CD4-positive, alpha-beta T cell treated with Interleukin-4 for 4 hours (primary cell): Measurements from ENCODE around the gene ZNF600.
"Not testable (repeated sequence)": the region's sequence is repeated elsewhere in the genome, so short reads cannot be mapped to it uniquely, and the experiment has no call there.

Experiments used
- DNase-seq: peaks from one replicate; pipeline ENCODE4 v3.0.0-alpha.2; 2020

Gene ZNF600

GRCh38 chr19:52786464-52787354 lies at the start of gene ZNF600:
Gene ZNF600 (minus strand): TSS chr19:52786791. CDS start chr19:52778888, 7,903 bp downstream.
- peak; percentile 71 for DNase-seq

- not testable (repeated sequence) for DNase-seq
These were observed 47.7 kb upstream of the ZNF600 start for GRCh38 chr19:52834289-52834688.

GRCh38 chr19:52833541-52833940 lies 47.0 kb upstream of the ZNF600 start:
- DNase-seq, result peak; percentile 49

DNA sequence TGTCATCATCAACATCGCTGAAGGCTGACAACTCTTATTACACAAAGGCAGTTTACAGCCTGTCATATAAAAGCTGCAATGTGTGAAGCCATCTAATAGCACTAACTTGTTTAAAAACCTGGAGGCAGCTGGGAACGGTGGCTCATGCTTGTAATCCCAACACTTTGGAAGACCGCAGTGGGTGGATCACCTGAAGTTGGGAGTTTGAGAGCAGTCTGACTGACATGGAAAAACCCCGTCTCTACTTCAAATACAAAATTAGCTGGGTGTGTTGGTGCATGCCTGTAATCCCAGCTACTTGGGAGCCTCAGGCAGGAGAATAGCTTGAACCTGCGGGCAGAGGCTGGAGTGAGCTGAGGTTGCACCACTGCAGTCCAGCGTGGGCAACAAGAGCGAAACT lies 43.3 kb upstream of the ZNF600 start:
- not testable (repeated sequence) for DNase-seq

- DNase-seq, result no peak
These were observed 39.2 kb upstream of the ZNF600 start for GRCh38 chr19:52825765-52826164.

DNA sequence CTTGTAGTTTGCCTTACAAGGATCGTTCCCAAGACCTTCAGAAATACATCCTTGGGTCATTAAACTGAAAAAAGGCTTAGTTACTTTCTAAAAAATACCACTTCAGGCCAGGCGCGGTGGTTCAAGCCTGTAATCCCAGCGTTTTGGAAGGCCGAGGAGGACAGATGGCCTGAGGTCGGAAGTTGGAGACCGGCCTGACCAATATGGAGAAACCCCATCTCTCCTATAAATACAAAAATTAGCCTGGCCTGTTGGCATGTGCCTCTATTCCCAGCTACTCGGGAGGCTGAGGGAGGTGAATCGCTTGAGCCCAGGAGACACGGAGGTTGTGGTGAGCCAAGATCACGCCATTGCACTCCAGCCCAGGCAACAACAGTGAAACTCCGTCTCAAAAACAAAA lies 37.1 kb upstream of the ZNF600 start:
- no peak for DNase-seq

DNA sequence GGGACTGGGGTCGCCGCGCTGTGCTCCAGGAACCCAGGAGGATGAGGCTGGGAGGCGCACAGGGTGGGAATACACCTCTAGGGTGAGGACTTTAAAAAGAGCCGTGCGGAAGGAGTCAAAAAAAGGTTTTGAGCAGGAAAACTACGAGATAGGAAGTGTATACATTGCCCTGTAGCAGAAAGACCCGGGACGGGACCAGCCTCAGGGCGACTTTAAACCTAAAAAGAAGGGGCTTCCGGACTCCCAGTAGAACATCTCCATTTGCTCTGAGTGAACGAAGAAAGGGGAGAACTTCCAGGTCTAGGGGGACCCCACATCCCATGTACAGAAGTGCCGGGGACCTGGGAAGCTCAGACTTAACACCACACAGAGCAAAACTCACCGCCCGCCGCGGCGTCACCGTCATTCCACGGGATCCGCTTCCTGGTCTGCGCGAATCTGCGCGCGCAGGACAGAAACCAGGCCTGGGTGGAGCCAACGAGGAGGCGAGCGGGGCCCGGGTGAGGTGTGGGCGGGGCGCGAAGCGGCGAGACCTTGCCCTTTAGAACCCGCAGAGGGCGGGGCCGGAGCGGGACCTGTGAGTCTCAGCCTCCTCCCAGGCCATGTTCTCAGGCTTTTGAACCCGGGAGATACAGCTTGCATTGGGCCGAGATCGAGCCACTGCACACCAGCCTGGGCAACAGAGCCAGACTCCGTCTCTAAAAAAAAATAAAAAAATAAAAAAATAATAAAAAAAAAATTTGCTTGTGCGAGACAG lies 34.8 kb upstream of the ZNF600 start, which contains the start of gene ZNF28:
Gene ZNF28 (minus strand): TSS at position 430 of the 757 bp plus-strand sequence. CDS start 3,675 bp downstream, outside the sequence.
- peak; percentile 73 for DNase-seq

DNA sequence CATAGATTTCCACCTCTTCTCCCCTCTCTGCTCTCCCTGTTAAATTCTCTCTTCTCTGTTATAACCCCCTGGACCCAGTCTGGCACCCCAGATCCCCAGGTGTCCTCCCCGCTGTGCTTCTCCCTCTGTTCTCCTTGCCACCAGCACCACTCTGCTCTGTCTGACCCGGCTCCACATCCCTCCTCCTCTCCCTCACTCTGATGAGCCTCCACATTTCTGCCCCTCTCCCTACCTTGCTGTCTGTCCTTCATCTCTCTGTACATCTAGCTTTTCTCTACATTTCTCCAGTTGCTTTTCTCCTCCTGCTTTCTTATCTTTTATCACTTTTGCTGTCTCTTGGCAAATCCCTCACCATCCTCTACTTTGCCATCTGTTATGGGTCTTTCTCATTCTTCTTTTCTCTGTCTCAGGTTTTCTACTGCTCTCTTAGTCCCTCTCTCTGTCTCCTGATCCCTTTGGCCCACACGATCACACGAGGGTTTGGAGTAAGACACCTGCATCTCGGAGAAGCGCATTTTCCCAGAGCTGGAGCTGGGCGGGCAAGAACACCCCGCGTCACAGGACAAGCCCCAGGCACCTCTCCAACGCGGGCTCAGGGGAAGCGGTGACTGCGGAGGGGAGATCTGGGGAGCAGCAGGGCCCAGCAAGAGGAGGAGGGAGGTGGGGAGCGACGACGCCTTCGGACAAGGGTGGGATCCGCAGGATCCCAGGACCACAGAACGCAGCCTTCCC lies 34.0 kb upstream of the ZNF600 start:
- DNase-seq, result not testable (repeated sequence)

- DNase-seq, result no peak
These were observed 23.2 kb upstream of the ZNF600 start for GRCh38 chr19:52809801-52810200.

DNA sequence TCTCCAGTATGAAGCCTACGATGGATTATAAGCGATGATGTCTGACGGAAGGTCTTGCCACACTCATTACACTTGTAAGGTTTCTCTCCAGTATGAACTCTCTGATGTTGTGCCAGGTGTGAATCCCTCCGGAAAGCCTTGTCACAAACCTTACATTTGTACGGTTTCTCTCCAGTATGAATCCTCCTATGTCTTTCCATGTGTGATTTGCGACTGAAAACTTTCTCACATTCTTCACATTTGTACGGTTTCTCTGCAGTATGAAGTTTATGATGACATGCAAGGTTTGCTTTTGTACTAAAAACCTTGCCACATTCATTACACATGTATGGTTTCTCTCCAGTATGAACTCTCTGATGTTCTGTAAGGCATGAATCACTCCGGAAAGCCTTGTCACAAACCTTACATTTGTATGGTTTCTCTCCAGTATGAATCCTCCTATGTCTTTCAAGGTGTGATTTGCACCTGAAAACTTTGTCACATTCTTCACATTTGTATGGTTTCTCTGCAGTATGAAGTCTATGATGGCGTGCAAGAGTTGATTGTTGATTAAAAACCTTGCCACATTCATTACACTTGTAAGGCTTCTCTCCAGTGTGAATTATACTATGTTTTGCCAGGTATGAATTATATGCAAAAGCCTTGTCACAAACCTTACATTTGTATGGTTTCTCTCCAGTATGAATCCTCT lies 13.5 kb upstream of the ZNF600 start:
- not testable (repeated sequence) for DNase-seq

DNA sequence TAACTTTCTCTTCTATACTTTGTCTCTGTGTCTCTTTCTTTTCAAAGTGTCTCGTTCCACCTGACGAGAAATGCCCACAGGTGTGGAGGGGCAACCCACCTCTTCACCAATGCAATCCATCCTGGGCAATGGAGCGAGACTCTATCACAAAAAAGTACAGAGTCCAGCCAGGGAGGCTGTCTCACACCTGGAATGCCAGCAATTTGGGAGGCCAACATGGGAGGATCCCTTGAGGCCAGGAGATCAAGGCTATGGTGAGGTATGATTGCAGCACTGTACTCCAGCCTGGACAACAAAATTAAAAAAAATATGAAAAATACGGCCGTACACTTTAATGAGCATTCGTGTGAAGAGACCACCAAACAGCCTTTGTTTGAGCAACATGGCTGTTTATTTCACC lies 2.8 kb upstream of the ZNF600 start:
- no peak for DNase-seq

- no peak for DNase-seq
These were observed 520 bp downstream of the ZNF600 start for GRCh38 chr19:52786078-52786463.

DNA sequence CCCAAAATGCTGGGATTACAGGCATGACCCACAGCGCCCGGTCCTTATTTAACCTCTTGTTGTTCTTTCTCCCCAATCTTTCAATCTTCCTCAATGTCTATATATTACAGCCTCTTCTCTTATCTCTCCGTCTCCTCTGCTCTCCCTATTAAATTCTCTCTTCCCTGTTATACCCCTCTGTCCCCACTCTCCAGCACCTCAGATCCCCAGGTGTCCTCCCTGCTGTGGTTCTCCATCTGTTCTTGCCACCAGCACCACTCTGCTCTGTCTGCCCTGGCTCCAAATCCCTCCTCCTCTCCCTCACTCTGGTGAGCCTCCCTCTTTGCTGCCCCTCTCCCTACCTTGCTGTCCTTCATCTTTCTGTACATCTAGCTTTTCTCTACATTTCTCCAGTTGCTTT lies 1.1 kb downstream of the ZNF600 start:
- DNase-seq, result no peak

DNA sequence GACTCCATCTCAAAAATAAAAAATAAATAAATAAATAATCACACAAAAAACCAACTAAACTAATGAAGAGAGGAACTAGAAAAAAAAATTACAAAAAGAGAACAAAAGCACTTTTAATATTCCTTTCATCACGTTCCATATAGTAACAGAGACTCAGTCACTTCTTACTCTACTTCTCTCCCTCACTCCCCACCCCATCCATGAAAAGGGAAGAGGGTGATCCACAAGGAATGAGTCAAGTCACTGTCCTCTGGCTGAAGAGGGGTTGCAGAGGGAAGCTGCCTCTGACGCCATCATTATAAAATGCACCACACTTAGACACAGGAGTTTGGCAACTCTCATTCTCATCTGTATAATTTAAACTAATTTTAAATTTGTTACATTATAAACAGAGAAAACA lies 3.7 kb downstream of the ZNF600 start:
- not testable (repeated sequence) for DNase-seq

- DNase-seq, result peak; percentile 65
These were observed 7.8 kb downstream of the ZNF600 start for GRCh38 chr19:52778811-52779210.

DNA sequence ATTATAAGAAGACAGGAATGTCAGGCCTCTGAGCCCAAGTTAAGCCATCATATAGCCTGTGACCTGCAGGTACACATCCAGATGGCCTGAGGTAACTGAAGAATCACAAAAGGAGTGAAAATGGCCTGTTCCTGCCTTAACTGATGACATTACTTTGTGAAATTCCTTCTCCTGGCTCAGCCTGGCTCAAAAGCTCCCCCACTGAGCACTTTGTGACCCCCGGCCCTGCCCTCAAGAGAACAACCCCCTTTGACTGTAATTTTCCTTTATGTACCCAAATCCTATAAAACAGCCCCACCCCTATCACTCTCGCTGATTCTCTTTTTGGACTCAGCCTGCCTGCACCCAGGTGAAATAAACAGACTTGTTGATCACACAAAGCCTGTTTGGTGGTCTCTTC lies 30.1 kb downstream of the ZNF600 start:
- not testable (repeated sequence) for DNase-seq

DNA sequence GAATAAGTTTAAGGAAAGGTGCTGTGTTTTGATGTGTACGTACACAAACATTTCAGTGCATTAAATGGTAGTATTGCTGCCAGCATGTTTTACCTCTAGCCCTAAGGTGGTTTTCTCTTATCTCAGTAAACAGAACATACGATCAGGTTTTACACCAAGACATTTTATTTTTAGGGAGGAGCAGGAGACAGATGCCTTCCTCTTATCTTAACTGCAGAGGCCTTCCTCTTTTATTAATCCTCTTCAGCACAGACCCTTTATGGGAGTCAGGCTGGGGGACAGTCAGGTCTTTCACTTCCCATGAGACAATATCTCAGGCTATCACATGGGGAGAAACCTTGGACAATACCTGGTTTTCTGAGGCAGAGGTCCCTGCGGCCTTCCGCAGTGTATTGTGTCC lies 36.8 kb downstream of the ZNF600 start:
- no peak for DNase-seq

DNA sequence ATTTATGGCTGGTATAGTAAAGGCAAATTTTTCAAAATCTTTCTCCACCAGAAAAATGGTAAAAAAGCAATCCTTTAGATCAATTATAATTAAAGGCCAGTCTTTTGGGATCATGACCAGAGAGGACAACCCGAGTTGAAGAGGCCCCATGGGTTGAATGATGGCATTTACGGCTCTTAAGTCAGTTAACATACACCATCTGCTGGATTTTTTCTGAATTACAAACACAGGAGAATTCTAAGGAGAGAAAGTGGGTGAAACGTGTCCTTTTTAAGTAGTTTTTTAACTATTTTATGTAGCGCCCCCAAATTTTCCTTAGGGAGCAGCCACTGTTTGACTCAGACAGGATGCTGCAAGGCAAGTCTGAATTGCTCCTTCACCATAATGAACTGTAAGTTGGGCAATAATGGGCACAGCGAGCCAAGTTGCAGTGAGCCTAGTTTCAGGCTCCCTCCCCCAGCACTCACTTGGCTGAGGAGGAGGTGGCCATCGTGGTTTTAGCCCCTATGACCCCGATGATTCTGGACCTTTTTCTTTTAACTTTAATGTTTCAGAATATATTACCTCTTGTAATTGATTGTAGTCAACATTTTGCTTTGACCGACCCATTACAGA lies 38.1 kb downstream of the ZNF600 start:
- peak; percentile 48 for DNase-seq

DNA sequence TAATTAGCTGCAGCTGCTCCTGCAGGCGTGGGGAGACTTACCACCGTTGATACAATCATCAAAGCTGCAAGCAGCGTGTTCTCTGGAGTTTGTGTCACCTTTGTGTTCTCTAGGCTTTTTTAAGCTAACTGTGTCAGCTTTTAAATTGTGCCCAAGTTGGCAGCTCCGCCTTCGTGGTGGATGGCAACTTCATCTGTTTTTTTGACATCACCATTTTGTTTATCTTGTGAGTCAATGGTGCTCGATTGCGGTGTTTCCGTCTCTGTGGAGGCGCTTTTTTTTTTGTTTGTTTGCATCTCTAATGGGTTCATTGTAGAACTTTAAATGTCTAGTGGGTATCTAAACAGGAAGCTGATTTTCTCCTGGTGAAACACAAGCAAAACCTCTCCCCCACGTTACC lies 40.7 kb downstream of the ZNF600 start:
- peak; percentile 56 for DNase-seq

- DNase-seq, result no peak
These were observed 43.5 kb downstream of the ZNF600 start for GRCh38 chr19:52743091-52743490.

- DNase-seq, result peak; percentile 23
These were observed 44.1 kb downstream of the ZNF600 start for GRCh38 chr19:52742516-52742915.

GRCh38 chr19:52741951-52742485 lies 44.6 kb downstream of the ZNF600 start:
- no peak for DNase-seq
